C4-2B (cell line): Measurements from ENCODE around the gene SPRR3.

Experiments
- CTCF ChIP-seq: fragments of 450-650 bp; conservative IDR thresholded peaks from 2 replicates; pipeline ENCODE4 v1.5.1; 2017; ENCODE audit warnings: mild to moderate bottlenecking
- ZFX ChIP-seq: fragments of 450-650 bp; IDR thresholded peaks from 2 replicates; pipeline ENCODE4 v1.6.1; 2017

DNA sequence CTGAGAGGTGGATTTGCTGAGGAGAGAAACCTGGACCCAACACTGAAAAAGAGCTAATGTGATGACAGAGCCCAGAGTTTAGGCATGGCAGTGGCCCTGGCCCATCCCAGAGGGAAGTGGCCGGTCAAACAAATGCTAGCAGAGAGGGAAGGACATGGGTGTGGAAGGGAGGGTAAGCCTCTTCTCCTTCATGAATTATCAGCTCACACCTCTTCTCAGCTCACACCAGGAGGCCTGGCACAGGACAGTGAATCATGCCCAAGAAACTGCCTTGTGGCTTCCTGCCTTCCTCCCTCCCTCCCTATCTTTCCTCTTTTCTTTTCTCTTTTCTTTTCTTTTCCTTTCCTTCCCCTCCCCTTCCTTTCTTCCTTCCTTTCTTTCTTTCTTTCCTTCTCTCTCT, 1.3 kb upstream of the SPRR3 start:
- TF ChIP-seq CTCF (no peak), ZFX (no peak)
